ENCODE data around the gene PNMA8B. TPM values are rescaled to one million over a fixed set of nuclear protein-coding genes. Genes with fewer than 3 reads are reported as not detected.

PNMA8B gene
- total RNA-seq, 1 donor from 2014 or later, result 15.8 TPM

DNA sequence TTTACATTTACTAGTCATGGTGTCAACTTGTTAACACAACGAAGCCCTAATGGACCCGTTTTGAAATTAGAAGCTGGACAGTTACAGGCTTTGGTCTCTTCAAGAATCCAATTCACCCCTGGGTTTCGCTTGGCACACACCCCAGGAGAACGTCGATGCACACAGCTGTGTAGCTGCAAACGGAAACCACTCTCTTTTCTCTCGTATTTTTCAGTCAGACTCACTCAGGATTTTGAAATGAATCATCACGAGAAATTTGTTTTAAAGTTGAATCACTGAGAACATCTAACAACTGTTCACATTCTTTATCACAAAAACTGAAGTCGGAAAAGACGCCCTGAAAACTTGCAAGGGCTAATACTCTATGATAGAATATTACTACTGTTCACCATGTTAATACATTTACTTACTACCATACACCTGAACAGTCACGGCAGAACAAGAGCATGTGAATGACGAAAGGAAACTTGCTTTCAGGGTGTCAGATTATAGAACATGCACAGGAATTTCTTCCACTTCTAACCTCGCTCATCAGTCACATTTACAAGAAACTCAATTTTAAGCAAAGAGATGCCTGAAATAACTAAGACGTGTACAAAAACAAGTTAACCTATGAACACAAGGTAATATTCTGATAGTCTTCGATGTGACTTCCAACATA, 29.0 kb downstream of the PNMA8B start:
- H3K4me1 ChIP-seq, result peaks cover 6 to 16% of the 10 kb centered on the region in 2 donors
- H3K36me3 ChIP-seq, result no peaks in the 10 kb centered on the region
- H3K4me3 ChIP-seq, result peak overlapping the region in 1 of 2 donors; percentile 40
- no peak for TF ChIP-seq CTCF (IDR thresholded peaks at IDR 0.05)
- no peaks in the 10 kb centered on the region for H3K9me3 ChIP-seq
- H3K27ac ChIP-seq, result peak overlapping the region; percentile 61 to 66
- DNase-seq (ENCODE audit: low spot score in 2 of 2), result peak in 1 of 2 donors; percentile 81
- intact Hi-C loops (cut with DNase I), result no loop called here
- H3K27me3 ChIP-seq, result no peaks in the 10 kb centered on the region

DNA sequence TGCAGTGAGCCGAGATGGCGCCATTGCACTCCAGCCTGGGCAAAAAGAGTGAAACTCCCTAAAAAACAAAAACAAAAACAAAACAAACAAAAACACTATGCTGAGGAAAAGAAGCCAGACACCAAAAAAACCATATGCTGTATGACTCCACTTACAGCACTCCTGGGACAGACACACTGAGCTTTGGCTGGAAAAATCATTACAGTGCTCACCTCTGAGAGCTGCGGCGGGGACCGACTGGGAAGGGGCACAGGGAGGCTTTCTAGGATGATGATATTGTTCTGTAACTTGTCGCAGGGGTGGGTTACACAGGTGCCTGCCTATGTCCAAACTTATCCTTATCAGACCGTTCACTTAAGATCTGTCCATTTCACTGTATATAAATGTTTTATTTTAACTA, 32.2 kb downstream of the PNMA8B start:
- no peaks in the 10 kb centered on the region for H3K9me3 ChIP-seq
- no peak for TF ChIP-seq CTCF (IDR thresholded peaks at IDR 0.05)
- no peaks in the 10 kb centered on the region for H3K27me3 ChIP-seq
- no peak for DNase-seq (ENCODE audit: low spot score in 2 of 2)
- no peaks in the 10 kb centered on the region for H3K36me3 ChIP-seq
- no peaks in the 10 kb centered on the region for H3K4me1 ChIP-seq
- H3K4me3 ChIP-seq, result no peak overlapping the region
- intact Hi-C loops (cut with DNase I), result no loop called here
- no peak overlapping the region for H3K27ac ChIP-seq

- no peak overlapping the region for H3K27ac ChIP-seq
- no peak overlapping the region for H3K4me3 ChIP-seq
- no peaks in the 10 kb centered on the region for H3K9me3 ChIP-seq
- intact Hi-C loops (cut with DNase I), result no loop called here
- H3K36me3 ChIP-seq, result no peaks in the 10 kb centered on the region
- H3K4me1 ChIP-seq, result no peaks in the 10 kb centered on the region
- no peaks in the 10 kb centered on the region for H3K27me3 ChIP-seq
- no peak for DNase-seq (ENCODE audit: low spot score in 2 of 2)
- TF ChIP-seq CTCF (IDR thresholded peaks at IDR 0.05), result no peak
Observed at GRCh38 chr19:46461537-46461936, 34.1 kb downstream of the PNMA8B start.

DNA sequence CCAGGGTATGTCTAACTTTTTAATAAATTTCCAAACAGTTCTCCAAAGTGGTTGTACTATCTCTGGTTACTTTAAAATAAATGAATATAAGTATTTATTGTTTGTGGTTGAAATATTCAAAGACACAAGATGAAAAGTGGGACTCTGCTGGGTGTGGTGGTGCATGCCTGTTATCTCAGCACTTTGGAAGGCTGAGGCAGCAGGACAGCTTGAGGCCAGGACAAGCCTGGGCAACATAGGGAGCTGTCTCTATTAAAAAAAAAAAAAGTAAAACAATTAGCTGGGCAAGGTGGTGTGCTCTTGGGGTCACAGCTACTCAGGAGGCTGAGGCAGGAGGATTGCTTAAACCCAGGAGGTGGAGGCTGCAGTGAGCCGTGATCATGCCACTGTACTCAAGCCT, 34.7 kb downstream of the PNMA8B start:
- Histone ChIP-seq H3K4me3 (no peak overlapping the region), H3K36me3 (no peaks in the 10 kb centered on the region), H3K27ac (no peak overlapping the region), H3K4me1 (no peaks in the 10 kb centered on the region), H3K27me3 (no peaks in the 10 kb centered on the region), H3K9me3 (no peaks in the 10 kb centered on the region)
- DNase-seq (ENCODE audit: low spot score in 2 of 2), result no peak
- intact Hi-C loops (cut with DNase I), result no loop called here
- TF ChIP-seq CTCF (IDR thresholded peaks at IDR 0.05), result no peak

- no peak for TF ChIP-seq CTCF (IDR thresholded peaks at IDR 0.05)
- Histone ChIP-seq H3K9me3 (no peaks in the 10 kb centered on the region), H3K27me3 (no peaks in the 10 kb centered on the region), H3K4me3 (no peak overlapping the region), H3K36me3 (no peaks in the 10 kb centered on the region), H3K27ac (no peak overlapping the region), H3K4me1 (no peaks in the 10 kb centered on the region)
- DNase-seq (ENCODE audit: low spot score in 2 of 2), result no peak
- intact Hi-C loops (cut with DNase I), result no loop called here
Observed at GRCh38 chr19:46460055-46460454, 35.6 kb downstream of the PNMA8B start.

GRCh38 chr19:46456930-46457329, 38.7 kb downstream of the PNMA8B start:
- no peak for DNase-seq (ENCODE audit: low spot score in 2 of 2)
- Histone ChIP-seq H3K36me3 (no peaks in the 10 kb centered on the region), H3K4me3 (no peak overlapping the region), H3K27ac (peak overlapping the region; percentile 26 to 49), H3K27me3 (no peaks in the 10 kb centered on the region), H3K4me1 (peaks cover 0 to under 1% of the 10 kb centered on the region in 2 donors), H3K9me3 (no peaks in the 10 kb centered on the region)
- TF ChIP-seq CTCF (IDR thresholded peaks at IDR 0.05), result no peak
- intact Hi-C loops (cut with DNase I), result no loop called here
